ENCODE data around the gene HLA-DMB. TPM values are rescaled to one million over a fixed set of nuclear protein-coding genes. Genes with fewer than 3 reads are reported as not detected.

HLA-DMB gene
- total and polyA plus RNA-seq, 10 of the 15 experiments (the other 5 are each of a cell fraction or from before 2014, with no cell fraction given) = 114 to 173 (median 150) TPM

- no peak for TF ChIP-seq TBL1XR1 (IDR thresholded peaks at IDR 0.05; ENCODE audit: low read depth, low read length)
- TF ChIP-seq RELA (IDR thresholded peaks at IDR 0.05; ENCODE audit: borderline replicate concordance, partially characterized antibody) = no peak
- no peak for TF ChIP-seq CREB1 (IDR thresholded peaks at IDR 0.05; ENCODE audit: low read depth)
- no peak for TF ChIP-seq POLR2AphosphoS2 (IDR thresholded peaks at IDR 0.05; ENCODE audit: low read depth, low read length)
- no peak for TF ChIP-seq SMC3 (IDR thresholded peaks at IDR 0.05; ENCODE audit: borderline replicate concordance, low read length)
- TF ChIP-seq BCLAF1 (IDR thresholded peaks at IDR 0.05) = no peak
- TF ChIP-seq NFYA (IDR thresholded peaks at IDR 0.05; ENCODE audit: borderline replicate concordance, low read depth, low read length) = no peak
- TF ChIP-seq PAX5 (IDR thresholded peaks at IDR 0.05; ENCODE audit: borderline replicate concordance, low read depth, low read length) = no peak
- no peak for TF ChIP-seq IKZF2 (IDR thresholded peaks at IDR 0.05)
- TF ChIP-seq, protein P1, sequence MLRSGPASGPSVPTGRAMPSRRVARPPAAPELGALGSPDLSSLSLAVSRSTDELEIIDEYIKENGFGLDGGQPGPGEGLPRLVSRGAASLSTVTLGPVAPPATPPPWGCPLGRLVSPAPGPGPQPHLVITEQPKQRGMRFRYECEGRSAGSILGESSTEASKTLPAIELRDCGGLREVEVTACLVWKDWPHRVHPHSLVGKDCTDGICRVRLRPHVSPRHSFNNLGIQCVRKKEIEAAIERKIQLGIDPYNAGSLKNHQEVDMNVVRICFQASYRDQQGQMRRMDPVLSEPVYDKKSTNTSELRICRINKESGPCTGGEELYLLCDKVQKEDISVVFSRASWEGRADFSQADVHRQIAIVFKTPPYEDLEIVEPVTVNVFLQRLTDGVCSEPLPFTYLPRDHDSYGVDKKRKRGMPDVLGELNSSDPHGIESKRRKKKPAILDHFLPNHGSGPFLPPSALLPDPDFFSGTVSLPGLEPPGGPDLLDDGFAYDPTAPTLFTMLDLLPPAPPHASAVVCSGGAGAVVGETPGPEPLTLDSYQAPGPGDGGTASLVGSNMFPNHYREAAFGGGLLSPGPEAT (IDR thresholded peaks at IDR 0.05; ENCODE audit: low read depth) = no peak
Measured at GRCh38 chr6:32886681-32887383, 54.0 kb downstream of the HLA-DMB start (continued).

All from GM12878 (cell line).